T-helper 1 cell treated with Interleukin-12 subunit alpha and Interleukin-12 subunit beta and Interleukin-4 antibody, amounts not matched to agents 30 ng/mL and 1 ng/mL, for 36 hours (primary cell): Measurements from ENCODE around the gene NTSR1. TPM values are rescaled to one million over a fixed set of nuclear protein-coding genes. Genes with fewer than 3 reads are reported as not detected.

Experiments
- intact Hi-C: fragments of 100-400 bp; cut with micrococcal nuclease; formaldehyde crosslinking; loops from one replicate; pipeline ENCODE4 v1.15.1; 2024
- total RNA-seq: library from RNA; stranded (reverse); gene quantifications from 2 replicates; pipeline ENCODE4 v1.2.3, GENCODE V29; 2022

Gene NTSR1
- total RNA-seq, 1 donor from 2014 or later = not detected

- intact Hi-C loops = no loop called here
Observed at GRCh38 chr20:62779417-62779685, 70.7 kb downstream of the NTSR1 start.

DNA sequence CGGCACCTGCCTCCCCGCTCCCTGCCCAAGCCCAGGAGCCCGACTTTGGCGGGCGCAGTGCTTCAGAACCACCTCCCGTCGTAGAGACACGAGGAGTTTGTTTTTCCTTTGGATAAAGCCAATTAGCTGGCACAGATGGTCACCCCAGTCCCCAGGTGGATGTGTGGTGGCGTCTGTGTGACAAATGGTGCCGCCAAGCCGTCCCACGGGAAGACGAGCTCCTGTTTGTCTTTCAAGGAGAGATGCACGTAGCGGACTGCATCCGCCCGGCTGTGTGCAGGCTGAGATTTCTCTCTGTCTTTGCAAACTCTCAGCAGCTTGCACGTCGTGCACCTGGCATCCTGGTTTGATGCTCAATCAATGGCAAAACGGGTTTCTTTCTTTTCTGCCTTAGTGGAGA is 71.6 kb downstream of the NTSR1 start:
- intact Hi-C loops = no loop called here

- intact Hi-C loops = no loop called here
Observed at GRCh38 chr20:62780696-62781095, 72.1 kb downstream of the NTSR1 start.

GRCh38 chr20:62782149-62782892 is 73.7 kb downstream of the NTSR1 start:
- intact Hi-C loops = no loop called here

DNA sequence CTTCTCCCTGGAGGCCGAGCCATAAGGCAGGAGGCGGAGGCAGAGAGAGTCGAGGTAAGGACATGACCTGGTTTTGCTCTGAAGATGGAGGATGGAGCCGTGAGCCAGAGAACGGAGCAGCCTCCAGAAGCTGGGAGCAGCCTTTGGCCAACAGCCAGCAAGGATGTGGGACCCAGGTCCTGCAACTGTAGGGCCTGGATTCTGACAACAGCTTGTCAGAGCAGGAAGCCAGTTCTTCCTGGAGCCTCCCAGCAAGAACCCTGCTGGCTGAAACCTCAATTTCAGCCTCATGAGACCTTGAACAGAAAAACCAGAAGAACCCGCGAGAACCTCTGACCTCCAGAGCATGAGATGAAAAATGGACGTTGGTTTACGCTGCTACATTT is 74.2 kb downstream of the NTSR1 start:
- intact Hi-C loops = no loop called here

DNA sequence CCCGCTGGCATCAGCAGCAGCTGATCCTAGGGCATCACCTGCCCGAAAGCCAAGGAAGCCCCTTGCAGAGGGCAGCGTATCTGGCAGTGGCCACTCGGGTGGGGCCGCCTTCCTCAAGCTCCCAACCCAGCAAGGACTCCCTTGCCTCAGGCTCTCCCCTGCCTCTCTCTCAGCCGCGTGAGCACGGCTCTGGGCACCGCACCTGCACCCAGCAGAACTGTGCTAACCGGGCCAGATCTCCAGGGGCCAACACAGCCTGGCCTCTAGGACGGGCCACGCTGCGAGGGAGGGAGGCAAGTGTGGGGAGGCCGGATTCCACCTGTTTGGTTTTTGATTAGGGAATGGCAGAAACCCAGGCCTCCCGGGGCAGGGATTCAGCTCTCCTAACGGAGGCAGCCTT is 75.9 kb downstream of the NTSR1 start:
- intact Hi-C loops = no loop called here

- intact Hi-C loops = no loop called here
Observed at GRCh38 chr20:62785393-62785792, 76.8 kb downstream of the NTSR1 start.

GRCh38 chr20:62786157-62786556 is 77.5 kb downstream of the NTSR1 start:
- intact Hi-C loops = no loop called here

- intact Hi-C loops = no loop called here
Observed at GRCh38 chr20:62787321-62787720, 78.7 kb downstream of the NTSR1 start.

DNA sequence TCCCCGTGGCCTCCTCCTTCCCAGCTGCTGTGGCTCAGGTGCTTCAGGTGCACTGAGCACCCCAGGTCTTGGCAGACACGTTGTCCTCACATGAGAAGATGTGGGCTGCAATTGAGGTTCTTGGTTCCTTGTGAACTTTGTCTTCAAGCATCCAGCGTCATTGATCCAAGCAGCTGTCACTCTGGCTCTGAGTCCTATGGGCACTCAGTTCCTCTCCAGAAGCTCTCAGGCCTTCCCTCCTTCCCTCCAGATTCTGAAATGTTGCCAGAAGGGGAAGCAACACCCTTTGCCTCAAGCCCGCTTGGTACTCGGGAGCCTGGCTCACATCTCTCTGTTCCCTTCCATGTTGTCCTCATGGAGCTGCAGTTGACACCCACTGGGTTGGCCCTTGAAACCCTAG is 79.2 kb downstream of the NTSR1 start:
- intact Hi-C loops = no loop called here

DNA sequence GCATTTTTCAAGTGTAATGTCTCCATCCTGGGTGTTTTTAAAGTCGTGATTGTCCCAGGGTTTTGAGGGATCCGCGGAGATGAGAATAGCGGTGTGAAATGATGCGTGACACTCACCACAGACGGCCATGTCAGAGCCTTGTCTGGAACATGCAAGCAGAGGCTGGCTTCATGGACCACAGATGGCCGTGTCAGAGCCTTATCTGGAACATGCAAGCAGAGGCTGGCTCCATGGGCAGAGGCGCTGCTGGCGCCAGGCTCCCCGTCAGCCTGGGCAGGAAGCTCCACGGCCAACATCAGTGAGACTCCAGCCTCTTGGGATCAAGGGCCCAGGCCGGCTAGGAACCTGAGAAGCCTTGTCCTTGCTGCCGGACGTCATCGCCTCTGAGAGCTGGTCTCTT is 80.0 kb downstream of the NTSR1 start:
- intact Hi-C loops = no loop called here

- intact Hi-C loops = loop anchor here (5.0 to 10.0 kb wide), 5 partner anchors 147 to 852 kb away; partner anchors contain the start of genes ADRM1, GID8, OSBPL2 and TAF4
Observed at GRCh38 chr20:62790075-62790474, 81.4 kb downstream of the NTSR1 start.

GRCh38 chr20:62791301-62792181 is 82.9 kb downstream of the NTSR1 start:
- intact Hi-C loops = loop anchor here (1.0 to 10.0 kb wide), 7 partner anchors 123 to 851 kb away; partner anchors contain the start of genes ADRM1, GID8, OSBPL2 and TAF4

DNA sequence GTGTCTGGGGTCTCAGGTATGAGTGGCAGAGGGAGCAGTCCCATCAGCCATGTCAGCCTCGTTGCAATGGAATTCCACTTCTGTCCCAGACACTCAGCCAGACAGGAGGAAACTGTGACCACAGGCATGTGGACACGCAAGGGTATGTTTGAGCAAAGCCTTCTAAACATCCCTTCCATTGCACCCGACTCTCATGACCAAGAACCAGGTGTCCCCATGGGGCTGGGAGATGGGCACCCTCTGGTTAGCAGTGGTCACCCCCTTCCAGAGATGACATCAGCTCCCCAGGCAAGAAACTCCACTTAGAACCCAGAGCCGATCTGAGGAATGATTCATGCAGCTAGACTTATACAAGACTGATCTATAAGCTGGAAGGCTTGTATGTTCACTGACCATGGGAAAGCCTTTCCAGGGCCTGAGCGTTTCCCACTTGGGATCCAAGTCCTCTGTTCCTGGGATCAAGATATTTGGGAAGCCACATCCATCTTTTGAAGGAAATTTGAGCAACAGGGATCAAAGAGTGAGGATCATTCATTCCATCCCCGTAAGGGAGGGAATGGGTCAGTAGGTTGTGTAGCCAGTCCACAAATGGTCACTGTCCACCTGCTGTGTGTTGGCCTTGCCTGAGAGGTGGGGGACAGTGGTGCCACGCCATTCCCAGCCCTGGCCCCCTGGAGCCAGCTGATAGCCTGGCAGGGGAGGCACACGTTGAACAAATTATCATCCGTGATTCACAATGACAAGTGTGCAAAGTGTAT is 83.7 kb downstream of the NTSR1 start:
- intact Hi-C loops = loop anchor here (5.0 to 10.0 kb wide), 5 partner anchors 145 to 850 kb away; partner anchors contain the start of genes ADRM1, GID8, OSBPL2 and TAF4

GRCh38 chr20:62792940-62793756 is 84.5 kb downstream of the NTSR1 start:
- intact Hi-C loops = loop anchor here (5.0 to 10.0 kb wide), 5 partner anchors 144 to 849 kb away; partner anchors contain the start of genes ADRM1, GID8, OSBPL2 and TAF4

DNA sequence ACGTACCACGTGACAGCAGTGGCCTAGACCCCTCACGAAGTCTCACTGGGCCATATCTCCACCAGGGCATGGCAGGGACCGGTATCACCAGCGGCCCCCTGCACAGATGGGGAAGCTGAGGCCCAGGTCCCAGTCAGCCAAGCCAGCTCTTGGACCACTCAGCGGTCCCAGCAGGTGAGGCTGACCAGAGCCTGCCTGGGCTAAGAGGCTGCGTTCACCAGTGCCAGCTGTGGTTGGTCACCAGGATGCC is 85.0 kb downstream of the NTSR1 start:
- intact Hi-C loops = loop anchor here (1.0 to 10.0 kb wide), 15 partner anchors 11 to 849 kb away; partner anchors contain the start of genes ADRM1, GID8, OGFR and OSBPL2

GRCh38 chr20:62794007-62794724 is 85.5 kb downstream of the NTSR1 start:
- intact Hi-C loops = loop anchor here (1.0 to 10.0 kb wide), 15 partner anchors 10 to 848 kb away; partner anchors contain the start of genes ADRM1, GID8, OGFR and OSBPL2

DNA sequence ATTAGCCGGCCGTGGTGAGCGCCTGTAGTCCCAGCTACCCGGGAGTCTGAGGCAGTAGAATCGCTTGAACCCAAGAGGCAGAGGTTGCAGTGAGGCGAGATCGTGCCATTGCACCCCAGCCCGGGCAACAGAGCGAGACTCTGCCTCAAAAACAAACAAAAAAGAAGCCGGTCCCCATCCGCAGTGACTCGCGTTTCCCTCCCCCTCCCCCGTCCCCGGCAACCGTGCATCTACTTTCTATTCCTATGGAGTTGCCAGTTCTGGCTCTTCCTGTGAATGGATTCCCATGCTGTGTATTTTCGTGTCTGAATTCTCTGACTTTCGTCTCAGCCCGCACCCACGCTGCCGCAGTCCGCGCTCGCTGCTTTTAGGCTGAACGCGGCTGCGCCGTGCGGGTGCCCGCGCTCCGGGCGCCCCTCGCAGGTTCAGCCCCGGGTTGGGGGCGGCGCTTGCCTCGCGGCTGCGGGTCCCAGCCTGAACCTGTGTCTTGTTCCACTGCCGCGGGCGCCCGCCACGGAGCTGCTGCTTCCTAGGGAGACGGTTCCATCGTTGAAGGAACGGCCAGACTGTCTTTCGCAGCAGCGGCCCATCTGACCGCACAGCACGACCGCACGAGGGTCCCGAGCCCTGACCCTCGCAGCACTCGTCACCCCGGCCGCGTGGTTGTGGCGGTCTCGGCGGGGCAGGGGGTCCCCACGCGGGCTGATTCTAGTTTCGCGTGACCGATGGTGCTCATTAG is 86.6 kb downstream of the NTSR1 start:
- intact Hi-C loops = loop anchor here (2.0 to 10.0 kb wide), 4 partner anchors 30 to 730 kb away; partner anchors contain the start of genes LSM14B, TAF4 and TCFL5
